Stimulated activated CD8-positive, alpha-beta memory T cell treated with anti-CD3 and anti-CD28 coated beads, Interleukin-7, amount 100 ng/mL, for 24 hours (primary cell): ENCODE data around the gene NCL.
"Not testable (repeated sequence)": the region's sequence is repeated elsewhere in the genome, so short reads cannot be mapped to it uniquely, and the experiment has no call there.

Experiments used
- DNase-seq: peaks from one replicate; pipeline ENCODE4 v3.0.0-alpha.2; 2020; ENCODE audit warnings: low read depth

The NCL gene

DNA sequence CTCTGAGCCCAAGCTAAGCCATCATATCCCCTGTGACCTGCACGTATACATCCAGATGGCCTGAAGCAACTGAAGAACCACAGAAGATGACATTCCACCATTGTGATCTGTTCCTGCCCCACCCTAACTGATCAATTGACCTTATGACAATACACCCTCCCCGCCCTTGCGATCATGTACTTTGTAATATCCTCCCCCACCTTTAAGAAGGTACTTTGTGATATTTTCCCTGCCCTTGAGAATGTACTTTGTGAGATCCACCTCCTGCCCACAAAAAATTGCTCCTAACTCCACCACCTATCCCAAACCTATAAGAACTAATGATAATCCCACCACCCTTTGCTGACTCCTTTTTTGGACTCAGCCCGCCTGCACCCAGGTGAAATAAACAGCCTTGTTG, 33.8 kb downstream of the NCL start:
- DNase-seq, result not testable (repeated sequence)

DNA sequence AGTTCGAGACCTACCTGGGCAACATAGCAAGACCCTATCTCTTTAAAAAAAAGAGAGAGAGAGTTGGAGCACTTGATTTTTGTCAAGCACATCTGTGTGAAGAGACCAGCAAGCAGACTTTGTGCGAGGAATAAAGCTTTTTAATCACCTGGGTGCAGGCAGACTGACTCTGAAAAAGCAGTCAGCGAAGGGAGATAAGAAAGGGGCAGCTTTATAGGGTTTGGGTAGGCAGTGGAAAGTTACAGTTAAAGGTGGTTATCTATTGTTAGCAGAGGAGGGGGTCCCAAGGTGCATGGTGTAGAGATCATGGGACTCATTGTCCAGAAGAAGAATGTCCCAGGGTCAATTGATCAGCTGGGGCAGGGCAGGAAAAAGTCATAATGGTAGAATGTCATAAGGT, 34.4 kb downstream of the NCL start:
- DNase-seq, result no peak

DNA sequence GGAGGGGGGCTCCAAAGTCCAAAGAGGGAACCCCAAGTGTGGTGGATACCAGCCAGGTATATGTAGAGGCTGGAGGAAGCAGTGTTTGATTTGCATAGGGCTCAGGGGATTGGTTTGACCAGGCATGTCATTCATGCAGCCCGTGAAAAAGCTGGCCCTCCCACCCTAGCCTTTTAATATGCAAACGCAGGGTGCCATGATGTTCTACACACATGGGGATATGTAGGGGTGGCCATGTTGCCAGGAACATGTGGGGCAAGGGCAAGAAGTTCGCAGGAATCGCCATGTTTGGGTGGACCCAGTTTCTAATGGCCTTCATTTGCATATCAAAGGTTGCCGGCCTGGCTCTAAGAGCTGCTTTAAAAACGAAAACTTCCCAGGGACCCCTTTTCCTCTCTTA, 35.1 kb downstream of the NCL start:
- no peak for DNase-seq

- DNase-seq, result no peak
Observed at GRCh38 chr2:231427116-231427515, 37.2 kb downstream of the NCL start.

GRCh38 chr2:231425811-231426703, 38.2 kb downstream of the NCL start:
- no peak for DNase-seq

GRCh38 chr2:231425291-231425810, 38.9 kb downstream of the NCL start:
- no peak for DNase-seq

GRCh38 chr2:231423176-231423575, 41.1 kb downstream of the NCL start:
- DNase-seq, result no peak

- no peak for DNase-seq
Observed at GRCh38 chr2:231422056-231422455, 42.2 kb downstream of the NCL start.

GRCh38 chr2:231421051-231421580, 43.2 kb downstream of the NCL start:
- DNase-seq, result no peak

GRCh38 chr2:231418820-231419640, 45.3 kb downstream of the NCL start:
- no peak for DNase-seq

DNA sequence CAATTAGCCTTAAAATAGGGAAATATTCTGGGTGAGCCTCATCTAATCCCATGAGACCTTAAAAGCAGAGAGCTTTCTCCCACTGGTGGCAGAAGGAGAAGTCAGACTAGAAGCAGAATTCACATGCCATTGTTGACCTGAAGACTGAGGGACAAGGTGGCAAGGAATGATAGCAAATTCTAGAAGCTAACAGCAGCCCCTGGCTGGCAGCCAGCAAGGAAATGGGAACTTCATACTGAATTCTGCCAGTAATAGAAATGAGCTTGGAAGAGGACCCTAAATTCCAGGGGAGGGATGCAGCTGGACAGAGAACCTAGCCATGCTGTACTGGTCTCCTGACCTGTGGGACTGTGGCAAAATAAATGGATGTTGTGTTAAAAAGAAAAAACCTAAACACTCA, 49.3 kb downstream of the NCL start:
- DNase-seq, result no peak

- DNase-seq, result no peak
Observed at GRCh38 chr2:231413921-231414476, 50.3 kb downstream of the NCL start.

DNA sequence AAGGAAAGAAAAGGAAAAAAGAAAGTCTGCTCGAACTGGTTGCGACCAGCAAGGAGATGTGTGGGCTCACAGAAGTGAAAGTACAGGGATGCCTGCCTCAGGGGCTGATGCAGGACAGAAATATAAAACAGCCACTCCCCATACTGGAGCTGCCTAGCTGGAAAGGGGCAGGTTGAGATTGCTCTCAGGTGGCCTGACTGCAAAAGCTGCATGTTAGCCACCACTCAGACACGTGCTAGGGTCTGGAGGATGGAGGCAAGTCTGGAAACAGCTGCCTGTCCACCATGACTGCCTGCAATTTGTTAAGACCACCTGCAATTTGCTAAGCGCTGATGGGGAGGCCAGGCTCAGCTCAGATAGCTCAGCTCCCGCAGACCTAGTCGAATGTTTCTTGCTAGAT, 50.8 kb downstream of the NCL start:
- DNase-seq, result no peak

- no peak for DNase-seq
Observed at GRCh38 chr2:231412618-231412963, 51.7 kb downstream of the NCL start.

GRCh38 chr2:231411831-231412617, 52.3 kb downstream of the NCL start:
- DNase-seq, result peak; percentile 63

DNA sequence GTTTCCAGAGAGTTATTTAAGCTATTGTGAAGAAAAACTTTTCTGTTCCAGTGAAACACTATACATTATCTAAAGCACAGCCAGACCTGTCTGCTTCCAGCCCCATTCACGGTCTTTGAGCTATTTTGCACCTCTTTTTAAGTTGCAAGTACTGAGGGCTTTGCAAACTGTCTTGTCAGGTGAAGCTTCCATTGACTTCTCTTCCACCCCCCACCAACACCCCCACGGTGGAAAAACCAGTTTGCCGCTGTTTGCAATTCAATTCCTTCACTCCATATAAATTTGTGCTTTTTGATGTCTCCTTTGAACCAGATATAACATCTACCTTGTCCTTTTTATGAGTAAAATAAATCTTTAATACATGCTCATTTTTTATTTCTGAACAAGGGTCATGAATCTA, 53.0 kb downstream of the NCL start:
- no peak for DNase-seq

DNA sequence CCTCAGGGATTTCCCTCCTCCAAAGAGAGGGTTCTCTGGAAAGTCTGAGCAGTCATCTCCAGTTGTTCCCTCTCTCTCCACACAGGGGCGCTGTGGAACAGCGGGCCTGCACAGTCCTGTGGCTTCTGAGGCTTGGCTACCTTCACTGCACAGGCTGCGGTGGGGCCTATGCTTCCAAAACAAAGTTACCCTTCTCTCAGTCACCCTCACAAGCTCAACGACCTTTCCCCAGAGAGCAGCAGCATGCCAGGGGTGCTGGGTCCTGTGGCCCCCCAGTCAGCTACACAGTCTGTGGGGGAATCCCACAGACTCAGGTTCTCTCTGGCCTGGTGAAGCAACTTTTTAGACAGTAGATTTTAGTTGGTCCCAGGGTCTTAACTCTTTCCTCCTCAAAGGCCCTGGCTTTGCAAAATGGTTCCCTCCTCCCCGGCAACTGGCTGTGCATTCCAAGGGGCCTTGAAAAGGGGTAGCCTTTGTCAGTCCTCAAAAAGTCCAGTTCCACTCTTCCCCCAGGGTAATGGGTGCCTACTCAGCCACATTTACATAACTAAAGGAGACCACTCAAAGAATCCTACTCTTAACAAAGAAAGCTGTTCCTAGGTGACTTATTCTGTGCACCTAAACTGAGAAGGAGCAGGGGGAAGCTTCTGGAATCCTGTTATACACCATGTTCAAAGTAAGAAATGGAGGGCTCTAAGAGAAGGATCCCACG, 53.8 kb downstream of the NCL start:
- DNase-seq, result no peak

DNA sequence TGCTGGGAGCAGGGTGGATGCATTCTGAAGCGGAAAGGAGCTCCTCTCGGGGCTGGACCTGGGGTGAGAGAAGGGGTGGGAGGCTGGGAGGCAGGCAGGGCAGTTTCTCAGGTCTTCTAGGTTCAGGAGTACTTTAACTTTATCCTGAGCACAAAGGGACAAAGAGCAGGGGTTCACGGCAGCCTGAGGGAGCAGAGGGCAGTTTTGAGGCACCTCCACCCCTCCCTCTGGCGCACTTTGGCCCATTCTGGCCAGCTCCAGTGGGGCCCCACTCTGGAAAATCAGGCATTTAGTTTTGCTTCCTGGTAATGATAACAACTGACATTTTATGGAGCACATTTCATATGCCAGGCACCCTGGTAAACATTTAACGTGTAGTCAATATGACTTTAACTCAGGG, 54.5 kb downstream of the NCL start:
- no peak for DNase-seq

- DNase-seq, result not testable (repeated sequence)
Observed at GRCh38 chr2:231408304-231408703, 56.0 kb downstream of the NCL start.

- not testable (repeated sequence) for DNase-seq
Observed at GRCh38 chr2:231407686-231408085, 56.6 kb downstream of the NCL start.
